ENCODE measurements around the gene NUTM2B.
"Not testable (repeated sequence)": the region's sequence is repeated elsewhere in the genome, so short reads cannot be mapped to it uniquely, and the experiment has no call there.

DNA sequence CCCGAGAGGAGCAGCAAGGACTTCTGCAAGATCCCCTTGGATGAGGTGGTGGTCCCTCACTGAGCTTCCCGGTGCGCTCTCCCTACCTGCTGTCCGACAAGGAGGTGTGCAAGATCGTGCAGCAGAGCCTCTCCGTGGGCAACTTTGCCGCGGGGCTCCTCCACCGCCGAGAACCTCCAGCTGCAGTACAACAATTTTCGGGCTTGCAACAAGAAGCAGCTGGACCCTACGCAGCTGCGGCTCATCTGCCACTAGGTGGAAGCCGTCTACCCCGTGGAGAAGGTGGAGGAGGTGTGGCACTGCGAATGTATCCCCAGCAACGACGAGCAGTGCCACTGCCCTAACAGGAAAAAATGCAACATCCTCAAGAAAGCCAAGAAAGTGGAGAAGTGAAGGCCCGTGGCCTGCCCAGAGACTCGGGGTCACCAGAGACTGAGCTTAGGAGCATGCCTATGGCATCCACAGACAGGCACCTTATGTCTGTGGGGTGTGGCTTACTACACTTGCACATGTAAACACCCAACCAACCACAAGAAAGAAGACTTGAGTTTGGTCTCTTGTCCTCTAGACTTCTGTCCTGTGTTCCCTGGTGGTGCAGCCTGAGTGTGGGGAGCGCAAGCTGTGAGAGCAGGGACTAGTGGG is 17.9 kb upstream of the NUTM2B start:
- TF ChIP-seq POLR2AphosphoS5 (IDR thresholded peaks at IDR 0.05; ENCODE audit: borderline replicate concordance, low read depth, low read length); EZH2 (IDR thresholded peaks at IDR 0.05); FOXP2 (optimal IDR thresholded peaks at IDR 0.05; ENCODE audit: control extremely low read depth, extremely low read length, insufficient read depth): not testable (repeated sequence)
